Right lobe of liver (tissue), 4 donors: Measurements from ENCODE around the gene C19orf85.

ENCODE experiments used
- CTCF ChIP-seq, 4 donors: fragments of 200-600 bp in 3 of 4; fragments of 450-650 bp in 1 of 4; IDR thresholded peaks; one replicate each; pipeline versions ENCODE4 v1.5.1 to v1.8.0; 2016 to 2022; ENCODE audit warnings: antibody characterized with exemption in 4 of 4, mild to moderate bottlenecking in 2 of 4
- POLR2A ChIP-seq: fragments of 450-650 bp; IDR thresholded peaks from one replicate; pipeline ENCODE4 v1.6.1; 2017; ENCODE audit warnings: antibody characterized with exemption, mild to moderate bottlenecking
- donor health status: DM: no; HTN: no; CAD: no.
- donor health status: DM: no; HTN: no; CAD: no.
- donor health status: DM: no; HTN: yes; CAD: no.

GRCh38 chr19:55503157-55503501, 38.6 kb upstream of the C19orf85 start:
- no peak for TF ChIP-seq CTCF (IDR thresholded peaks at IDR 0.05)
- TF ChIP-seq POLR2A, result no peak
